OCI-LY3 (cell line): ENCODE data around the gene FNIP2.
"Not testable (repeated sequence)": the region's sequence is repeated elsewhere in the genome, so short reads cannot be mapped to it uniquely, and the experiment has no call there.

Experiments
- CTCF ChIP-seq: fragments of 200-600, 300-600 bp; sonication (generic); IDR thresholded peaks from 2 replicates; pipeline ENCODE4 v1.5.1; 2014; ENCODE audit warnings: antibody characterized with exemption, low read length, low read depth
- EZH2phosphoT487 ChIP-seq: fragments of 200-600 bp; shearing (Covaris generic); IDR thresholded peaks from 2 replicates; pipeline ENCODE4 v1.6.1; 2018; ENCODE audit warnings: antibody characterized with exemption, mixed run types, low read depth

GRCh38 chr4:158896577-158897238 is 127.9 kb downstream of the FNIP2 start:
- TF ChIP-seq CTCF, EZH2phosphoT487: not testable (repeated sequence)
